ENCODE data around the gene SAP25.

SAP25 gene

GRCh38 chr7:100598425-100598824, 24.7 kb upstream of the SAP25 start:
- DNase-seq (ENCODE audit: low read depth in 1 of 2, low spot score in 1 of 2), result no peak

- DNase-seq (ENCODE audit: low read depth in 1 of 2, low spot score in 1 of 2), result no peak
Measured at GRCh38 chr7:100595188-100595587, 21.5 kb upstream of the SAP25 start.

- no peak for DNase-seq (ENCODE audit: low read depth in 1 of 2, low spot score in 1 of 2)
Measured at GRCh38 chr7:100591596-100591995, 17.9 kb upstream of the SAP25 start.

DNA sequence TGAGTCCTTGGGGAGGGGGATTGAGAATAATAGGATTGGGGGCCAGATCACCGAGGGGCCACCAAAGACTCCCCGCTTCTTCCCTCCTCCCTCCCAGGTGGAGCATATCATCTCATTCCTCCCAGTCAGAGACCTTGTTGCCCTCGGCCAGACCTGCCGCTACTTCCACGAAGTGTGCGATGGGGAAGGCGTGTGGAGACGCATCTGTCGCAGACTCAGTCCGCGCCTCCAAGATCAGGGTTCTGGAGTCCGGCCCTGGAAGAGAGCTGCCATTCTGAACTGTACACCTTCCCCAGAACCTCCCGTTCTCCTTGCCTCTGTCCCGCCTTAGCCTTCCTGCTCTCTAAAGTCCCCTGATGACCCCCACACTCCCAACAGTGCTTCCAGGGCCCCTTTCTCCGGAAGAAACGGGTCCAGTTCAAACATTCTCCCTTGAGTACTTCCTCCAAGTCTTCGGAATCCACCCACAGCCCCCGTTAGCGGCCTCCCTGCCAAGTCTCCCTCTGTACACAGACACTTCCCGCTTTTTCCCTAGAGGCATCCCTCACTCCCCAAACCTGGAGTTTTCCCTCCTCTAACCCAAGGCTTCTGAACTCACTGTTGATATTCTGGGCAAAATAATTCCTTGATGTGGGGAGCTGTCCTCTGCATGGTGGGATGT, 16.5 kb upstream of the SAP25 start:
- no peak for DNase-seq (ENCODE audit: low read depth in 1 of 2, low spot score in 1 of 2)

GRCh38 chr7:100589341-100589947, 15.7 kb upstream of the SAP25 start:
- no peak for DNase-seq (ENCODE audit: low read depth in 1 of 2, low spot score in 1 of 2)

DNA sequence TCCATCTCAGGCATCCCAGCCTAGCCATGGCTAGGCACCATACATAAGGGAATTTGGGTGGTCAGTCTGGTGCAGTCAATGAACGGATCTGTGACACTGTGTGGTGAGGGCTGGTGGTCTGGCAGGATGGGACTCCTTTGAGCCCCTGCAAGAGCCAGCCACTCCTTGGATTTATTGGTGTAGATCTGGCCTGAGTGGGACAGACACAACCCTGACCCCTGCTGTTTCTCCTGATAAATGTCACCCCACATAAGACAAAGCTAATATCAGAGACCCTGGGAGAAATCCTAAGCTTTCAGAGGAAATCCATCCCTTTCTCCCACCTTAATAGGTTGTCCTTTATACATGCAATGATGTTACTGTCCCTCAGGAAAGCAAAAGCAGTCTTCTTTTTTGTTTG, 14.7 kb upstream of the SAP25 start:
- DNase-seq (ENCODE audit: low read depth in 1 of 2, low spot score in 1 of 2), result no peak

GRCh38 chr7:100586266-100587025, 12.7 kb upstream of the SAP25 start, which contains the start of gene FBXO24:
FBXO24 (plus strand) TSS chr7:100586328; CDS start chr7:100586626, 298 bp downstream.
- DNase-seq (ENCODE audit: low read depth in 1 of 2, low spot score in 1 of 2), result peak; percentile 96 to 98

GRCh38 chr7:100585511-100586265, 12.0 kb upstream of the SAP25 start, which contains the start of gene LRCH4:
LRCH4 (minus strand) TSS chr7:100586129; CDS start chr7:100586100, 29 bp downstream.
- DNase-seq (ENCODE audit: low read depth in 1 of 2, low spot score in 1 of 2), result peak; percentile 45

DNA sequence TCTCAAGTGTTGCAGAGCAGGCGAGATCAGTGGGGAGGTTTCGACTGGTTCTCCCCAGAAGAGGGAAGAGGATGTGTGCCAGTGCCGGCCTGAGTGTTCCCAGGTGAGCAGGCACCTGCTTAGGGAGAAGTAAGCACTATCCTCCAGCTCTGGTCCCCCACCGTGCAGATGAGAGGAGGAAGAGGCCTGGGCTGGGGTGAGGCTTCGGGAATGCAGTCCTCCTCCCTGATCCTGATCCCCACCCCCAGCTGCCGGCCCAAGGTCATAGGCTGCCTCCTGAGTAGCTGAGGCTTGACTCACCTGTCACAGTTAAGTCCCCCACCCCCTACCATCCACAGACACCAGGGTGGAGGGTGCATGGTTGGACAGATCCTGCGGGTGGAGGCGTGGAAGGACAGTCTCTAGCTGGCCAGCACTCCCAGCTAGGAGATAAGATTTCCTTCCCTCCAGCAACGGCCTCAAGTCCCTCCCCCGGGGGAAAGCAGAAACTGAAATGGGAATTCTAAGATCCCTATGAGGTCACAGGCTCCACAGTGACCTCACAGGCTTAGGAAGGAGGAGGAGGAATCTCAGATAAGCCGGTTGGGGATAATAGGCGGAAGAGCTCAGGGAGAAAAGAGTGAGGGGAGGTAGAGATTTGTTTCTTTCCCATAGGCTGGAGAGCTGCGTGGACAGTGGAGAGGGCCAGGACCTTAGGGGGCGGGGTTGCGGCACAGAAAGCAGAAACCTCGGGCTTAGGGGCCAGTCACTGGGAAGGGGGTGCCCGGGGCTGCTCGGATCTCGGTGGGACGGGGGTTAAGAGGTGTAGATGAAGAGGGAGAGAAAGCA, 11.2 kb upstream of the SAP25 start:
- DNase-seq (ENCODE audit: low read depth in 1 of 2, low spot score in 1 of 2), result no peak

- no peak for DNase-seq (ENCODE audit: low read depth in 1 of 2, low spot score in 1 of 2)
Measured at GRCh38 chr7:100584054-100584682, 10.5 kb upstream of the SAP25 start.

- DNase-seq (ENCODE audit: low read depth in 1 of 2, low spot score in 1 of 2), result peak; percentile 34 to 46
Measured at GRCh38 chr7:100583132-100584053, 9.7 kb upstream of the SAP25 start.

GRCh38 chr7:100582650-100583049, 8.9 kb upstream of the SAP25 start:
- no peak for DNase-seq (ENCODE audit: low read depth in 1 of 2, low spot score in 1 of 2)

DNA sequence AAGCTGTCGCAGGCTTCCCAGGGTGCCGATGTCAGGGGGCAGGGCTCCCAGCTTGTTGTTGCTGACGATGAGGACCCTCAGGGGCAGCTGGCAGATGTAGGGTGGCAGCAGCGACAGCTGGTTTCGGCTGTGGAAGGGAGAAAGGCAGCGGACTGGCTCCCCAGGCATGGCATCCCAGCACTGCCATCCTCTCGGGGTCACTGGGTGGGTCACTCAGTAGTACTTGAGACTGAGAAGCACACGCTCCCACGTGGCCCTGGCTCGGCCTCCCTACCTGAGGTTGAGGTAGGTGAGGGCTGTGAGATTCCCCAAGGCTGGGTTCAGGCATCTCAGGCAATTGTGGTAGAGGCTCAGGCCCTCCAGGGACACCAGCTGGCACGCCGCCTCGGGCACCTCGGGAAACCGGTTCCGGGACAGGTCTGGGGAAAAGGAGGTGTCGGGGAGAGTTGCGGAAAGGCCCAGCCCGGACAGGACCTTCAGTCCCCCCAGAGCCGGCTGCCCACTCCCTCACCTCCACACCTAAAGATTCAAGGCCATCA, 8.4 kb upstream of the SAP25 start:
- DNase-seq (ENCODE audit: low read depth in 1 of 2, low spot score in 1 of 2), result no peak

- no peak for DNase-seq (ENCODE audit: low read depth in 1 of 2, low spot score in 1 of 2)
Measured at GRCh38 chr7:100580466-100581283, 7.0 kb upstream of the SAP25 start.

DNA sequence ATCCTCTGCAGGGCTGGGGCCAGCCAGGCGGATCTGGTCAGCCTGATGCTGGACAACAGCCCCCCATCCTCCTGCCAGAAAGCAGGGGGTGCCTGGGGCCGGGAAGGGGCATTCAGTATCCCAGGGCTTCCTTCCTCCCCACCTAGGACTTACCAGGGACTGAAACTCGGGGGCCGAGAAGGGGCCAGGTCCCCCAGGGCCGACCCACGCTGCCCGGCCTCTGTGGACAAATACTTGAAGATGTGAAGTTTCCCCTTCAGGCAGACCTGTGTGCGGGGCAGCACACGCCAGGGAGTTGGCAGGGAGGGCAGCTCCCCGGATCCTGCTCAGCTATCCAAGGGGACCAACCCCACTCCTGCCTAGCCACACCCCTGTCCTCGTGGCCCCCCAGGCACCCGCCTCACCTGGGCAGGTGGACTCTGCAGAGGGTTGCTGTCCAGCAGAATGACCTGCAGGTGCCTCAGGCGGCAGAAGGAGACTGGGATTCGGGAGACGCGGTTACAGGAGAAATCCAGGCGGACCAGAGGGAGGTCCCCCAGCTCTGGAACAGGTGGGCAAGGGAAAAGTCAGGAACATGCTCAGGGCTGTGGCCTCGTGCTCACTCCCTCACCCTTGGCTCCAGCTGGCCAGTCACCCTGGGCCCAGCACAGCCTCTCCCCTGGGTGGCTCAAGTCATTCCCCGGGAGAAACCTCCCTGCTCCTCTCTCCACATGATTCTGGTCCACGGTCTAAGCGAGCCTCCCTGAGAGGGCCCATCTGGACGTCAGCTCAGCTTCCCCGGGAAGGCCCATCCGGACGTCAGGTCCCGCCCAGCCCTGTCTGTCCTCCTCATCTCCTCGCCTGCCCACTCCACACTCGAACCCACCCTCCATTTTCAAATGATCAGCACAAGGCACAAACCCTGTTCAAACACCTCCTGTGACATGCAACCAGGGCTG, 4.8 kb upstream of the SAP25 start:
- DNase-seq (ENCODE audit: low read depth in 1 of 2, low spot score in 1 of 2), result no peak

- DNase-seq (ENCODE audit: low read depth in 1 of 2, low spot score in 1 of 2), result no peak
Measured at GRCh38 chr7:100577507-100577906, 3.8 kb upstream of the SAP25 start.

DNA sequence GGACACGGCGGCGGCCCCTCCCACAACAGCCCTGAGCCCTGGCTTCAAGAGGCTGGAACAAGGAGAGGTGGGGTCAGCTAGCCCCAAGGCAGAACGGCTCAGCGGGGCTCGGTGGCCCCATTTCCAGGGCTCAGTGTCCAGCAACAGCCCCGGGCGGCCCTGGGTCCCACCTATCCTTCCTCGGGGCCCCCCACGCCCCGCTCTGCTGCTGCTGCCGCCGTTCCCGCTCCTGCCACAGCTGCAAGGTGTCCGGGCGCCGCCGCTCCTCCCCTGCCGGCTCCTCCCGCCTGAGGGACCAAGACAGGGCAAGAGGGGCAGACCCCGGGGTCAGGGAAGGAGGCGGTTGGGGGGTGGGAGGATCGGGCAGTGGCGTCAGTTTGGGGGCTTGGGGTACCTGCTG, 3.4 kb upstream of the SAP25 start:
- no peak for DNase-seq (ENCODE audit: low read depth in 1 of 2, low spot score in 1 of 2)
